HepG2 (cell line): ENCODE results near the gene GMNN. TPM values are rescaled to one million over a fixed set of nuclear protein-coding genes. Genes with fewer than 3 reads are reported as not detected.

Source experiments
- MLX ChIP-seq: IDR thresholded peaks from 2 replicates; pipeline ENCODE4 v1.6.1; 2016
- TARDBP ChIP-seq: sonication (generic); formaldehyde crosslinking; IDR thresholded peaks from 2 replicates; pipeline ENCODE4 v1.8.0; 2022; ENCODE audit warnings: mild to moderate bottlenecking, missing genetic modification reagents
- UBTF ChIP-seq: sonication (generic); formaldehyde crosslinking; IDR thresholded peaks from 2 replicates; pipeline ENCODE4 v1.4.0; 2020; ENCODE audit warnings: mild to moderate bottlenecking, missing genetic modification reagents
- ZNF281 ChIP-seq: sonication (generic); formaldehyde crosslinking; IDR thresholded peaks from 2 replicates; pipeline ENCODE4 v1.4.0; 2020; ENCODE audit warnings: missing genetic modification reagents, borderline replicate concordance
- ZNF639 ChIP-seq: conservative IDR thresholded peaks from 2 replicates; pipeline ENCODE4 v1.6.1; 2018; ENCODE audit warnings: missing genetic modification reagents
- polyA plus RNA-seq, 8 experiments: library from polyadenylated mRNA; depleted of rRNA in 3 of 8; stranded (reverse) in 7 of 8; unstranded in 1 of 8; fragments of >200 nt; fragmentation: Illumina TruSeq in 4 of 8; extraction: Trizol in 4 of 8; gene quantifications; 2 replicates each; pipeline versions ENCODE4 v1.2.1 to v1.2.3, GENCODE V29; 2011 to 2016; ENCODE audit warnings: low read depth in 4 of 8, missing spikeins in 1 of 8, mixed read lengths in 1 of 8; ENCODE audit not compliant: insufficient read depth in 1 of 8
- total RNA-seq, 5 experiments: library from RNA; depleted of rRNA; stranded (reverse); fragments of >200 nt; fragmentation: Illumina TruSeq; extraction: Trizol; gene quantifications; 2 replicates each; pipeline ENCODE4 v1.2.3, GENCODE V29; 2016; ENCODE audit warnings: low read depth in 1 of 5

The GMNN gene
- total and polyA plus RNA-seq, 2 of the 13 experiments (the other 11 are each of a cell fraction or from before 2014, with no cell fraction given), result 61.8 to 154 TPM

- TF ChIP-seq UBTF (CRISPR knock-in tag) (no peak), ZNF281 (CRISPR knock-in tag) (no peak), ZNF639 (no peak), TARDBP (CRISPR knock-in tag) (0 out of 2 replicates have a peak, but pooled peaks have one; percentile 27), MLX (0 out of 2 replicates have a peak, but pooled peaks have one; percentile 29)
These were observed 4.8 kb downstream of the GMNN start (continued) for GRCh38 chr6:24779416-24780016.
